ENCODE measurements around the gene TRAPPC11.

TRAPPC11 gene

DNA sequence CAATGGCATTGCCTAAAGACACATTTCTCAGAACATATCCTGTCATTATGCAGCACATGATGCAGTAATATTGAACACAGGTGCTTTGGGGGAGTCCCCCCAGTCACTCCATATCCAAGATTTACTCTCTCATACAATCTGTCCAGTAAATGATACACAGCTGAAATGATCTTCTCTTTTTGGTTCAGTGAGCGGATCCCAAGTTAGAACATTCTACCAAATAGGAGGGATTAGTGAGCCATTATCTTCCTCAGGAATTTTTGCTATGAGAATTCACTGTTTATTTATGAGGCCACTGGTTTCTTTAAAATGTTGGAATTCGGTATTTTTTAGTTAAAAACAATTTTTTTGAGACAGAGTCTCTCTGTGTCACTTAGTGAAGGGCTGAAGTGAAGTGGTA lies 96.5 kb downstream of the TRAPPC11 start:
- no peak overlapping the region for H3K4me3 ChIP-seq (replicated peaks; ENCODE audit: low read depth, low read length)
- no peak for DNase-seq (ENCODE audit: low read depth)
- no peak for TF ChIP-seq CTCF (IDR thresholded peaks at IDR 0.05; ENCODE audit: low read length, missing control alignments)

DNA sequence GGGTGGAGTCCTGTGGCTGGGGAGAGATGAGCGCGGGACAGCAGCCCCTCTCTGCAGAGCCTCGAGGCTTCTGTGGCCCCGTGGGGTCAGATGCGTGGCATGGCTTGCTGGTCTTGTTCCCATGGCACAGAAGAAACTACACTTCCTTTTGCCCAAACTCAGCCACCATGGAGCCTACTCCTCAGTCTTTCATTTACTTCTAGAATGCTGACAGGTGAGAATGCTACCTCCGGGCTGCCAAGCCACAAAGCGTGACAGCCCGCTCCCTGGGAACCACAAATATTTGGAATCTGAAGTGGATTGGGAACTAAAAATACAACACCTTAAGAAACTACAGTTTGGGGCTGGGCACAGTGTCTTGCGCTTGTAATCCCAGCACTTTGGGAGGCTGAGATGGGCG lies 98.0 kb downstream of the TRAPPC11 start:
- no peak overlapping the region for H3K4me3 ChIP-seq (replicated peaks; ENCODE audit: low read depth, low read length)
- TF ChIP-seq CTCF (IDR thresholded peaks at IDR 0.05; ENCODE audit: low read length, missing control alignments) = no peak

GRCh38 chr4:183758061-183758757 lies 99.1 kb downstream of the TRAPPC11 start:
- DNase-seq (ENCODE audit: low read depth) = peak; percentile 22
- TF ChIP-seq CTCF (IDR thresholded peaks at IDR 0.05; ENCODE audit: low read length, missing control alignments) = peak; percentile 39
- peak overlapping the region; percentile 17 for H3K4me3 ChIP-seq (replicated peaks; ENCODE audit: low read depth, low read length)

More for the DNA sequence above, 98.0 kb downstream of the TRAPPC11 start:
- DNase-seq (ENCODE audit: low read depth) = no peak

- no peak for DNase-seq (ENCODE audit: low read depth)
- no peak for TF ChIP-seq CTCF (IDR thresholded peaks at IDR 0.05; ENCODE audit: low read length, missing control alignments)
These were observed 99.8 kb downstream of the TRAPPC11 start for GRCh38 chr4:183758758-183759447.

GRCh38 chr4:183760326-183760725 lies 101.2 kb downstream of the TRAPPC11 start:
- DNase-seq (ENCODE audit: low read depth) = no peak
- TF ChIP-seq CTCF (IDR thresholded peaks at IDR 0.05; ENCODE audit: low read length, missing control alignments) = no peak

More at GRCh38 chr4:183758758-183759447, 99.8 kb downstream of the TRAPPC11 start:
- no peak overlapping the region for H3K4me3 ChIP-seq (replicated peaks; ENCODE audit: low read depth, low read length)

More at GRCh38 chr4:183760326-183760725, 101.2 kb downstream of the TRAPPC11 start:
- no peak overlapping the region for H3K4me3 ChIP-seq (replicated peaks; ENCODE audit: low read depth, low read length)
